Measurements from ENCODE around the gene TCAF1.

Gene TCAF1

DNA sequence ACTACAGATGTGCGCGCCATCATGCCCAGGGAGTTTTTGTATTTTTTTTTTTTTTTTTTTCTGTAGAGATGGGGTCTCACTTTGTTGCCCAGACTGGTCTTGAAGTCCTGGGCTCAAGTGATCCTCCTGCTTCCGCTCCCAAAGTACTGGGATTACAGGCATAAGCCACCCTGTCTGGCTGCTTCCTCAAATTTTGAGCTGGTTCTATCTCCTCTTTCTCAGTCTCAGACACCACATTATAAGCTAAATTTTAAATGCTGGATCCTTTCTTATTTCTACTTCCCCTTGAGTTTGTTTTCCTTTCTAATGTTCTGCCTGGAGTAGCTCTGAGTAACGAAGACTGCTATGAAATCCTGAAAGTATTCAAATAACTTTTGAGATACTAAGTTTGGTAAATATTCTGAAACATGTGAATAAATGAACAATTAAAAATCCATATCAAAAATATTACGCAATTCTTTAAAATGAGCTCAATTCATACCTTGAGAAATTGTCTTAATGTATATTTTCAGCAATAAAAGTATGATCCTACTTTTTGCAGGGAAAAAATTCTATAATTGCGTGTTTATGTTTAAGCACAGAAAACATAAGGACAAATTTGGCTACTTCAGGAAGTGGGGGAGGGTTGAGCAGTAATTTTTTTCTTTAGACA is 15.0 kb downstream of the TCAF1 start:
- no peaks in the 10 kb centered on the region for H3K27me3 ChIP-seq (replicated peaks; ENCODE audit: insufficient read depth, low read length)
- H3K79me2 ChIP-seq (ENCODE audit: low read length): peaks cover 10% of the 10 kb centered on the region; the same call in 1 of the 2 replicates
- no peaks in the 10 kb centered on the region for H3K36me3 ChIP-seq (replicated peaks; ENCODE audit: insufficient read depth, low read length)
- no peaks in the 10 kb centered on the region for H3F3A ChIP-seq (ENCODE audit: insufficient read depth, low read length)
- no peak overlapping the region for H2AFZ ChIP-seq (ENCODE audit: low read length)
- H3K4me3 ChIP-seq (ENCODE audit: low read length): no peak overlapping the region
- no peak for DNase-seq
- no peak overlapping the region for H3K4me2 ChIP-seq (ENCODE audit: low read depth, low read length)
- H4K20me1 ChIP-seq (ENCODE audit: insufficient read depth, low read length): no peaks in the 10 kb centered on the region
- H3K9ac ChIP-seq (ENCODE audit: low read length): no peak overlapping the region
- H3K4me1 ChIP-seq (ENCODE audit: low read length): no peaks in the 10 kb centered on the region
- H3K9me2 ChIP-seq (replicated peaks; ENCODE audit: insufficient read depth, low read length): no peaks in the 10 kb centered on the region
- H3K9me3 ChIP-seq (replicated peaks; ENCODE audit: insufficient read depth, low read length): no peaks in the 10 kb centered on the region
- TF ChIP-seq, protein P1, sequence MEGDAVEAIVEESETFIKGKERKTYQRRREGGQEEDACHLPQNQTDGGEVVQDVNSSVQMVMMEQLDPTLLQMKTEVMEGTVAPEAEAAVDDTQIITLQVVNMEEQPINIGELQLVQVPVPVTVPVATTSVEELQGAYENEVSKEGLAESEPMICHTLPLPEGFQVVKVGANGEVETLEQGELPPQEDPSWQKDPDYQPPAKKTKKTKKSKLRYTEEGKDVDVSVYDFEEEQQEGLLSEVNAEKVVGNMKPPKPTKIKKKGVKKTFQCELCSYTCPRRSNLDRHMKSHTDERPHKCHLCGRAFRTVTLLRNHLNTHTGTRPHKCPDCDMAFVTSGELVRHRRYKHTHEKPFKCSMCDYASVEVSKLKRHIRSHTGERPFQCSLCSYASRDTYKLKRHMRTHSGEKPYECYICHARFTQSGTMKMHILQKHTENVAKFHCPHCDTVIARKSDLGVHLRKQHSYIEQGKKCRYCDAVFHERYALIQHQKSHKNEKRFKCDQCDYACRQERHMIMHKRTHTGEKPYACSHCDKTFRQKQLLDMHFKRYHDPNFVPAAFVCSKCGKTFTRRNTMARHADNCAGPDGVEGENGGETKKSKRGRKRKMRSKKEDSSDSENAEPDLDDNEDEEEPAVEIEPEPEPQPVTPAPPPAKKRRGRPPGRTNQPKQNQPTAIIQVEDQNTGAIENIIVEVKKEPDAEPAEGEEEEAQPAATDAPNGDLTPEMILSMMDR (IDR thresholded peaks at IDR 0.05; ENCODE audit: low read length): no peak
- TF ChIP-seq EZH2 (optimal IDR thresholded peaks at IDR 0.05; ENCODE audit: low read depth, low read length) (no peak), EZH2phosphoT487 (IDR thresholded peaks at IDR 0.05; ENCODE audit: low read length) (no peak)
- H3K27ac ChIP-seq (ENCODE audit: low read length): no peak overlapping the region

DNA sequence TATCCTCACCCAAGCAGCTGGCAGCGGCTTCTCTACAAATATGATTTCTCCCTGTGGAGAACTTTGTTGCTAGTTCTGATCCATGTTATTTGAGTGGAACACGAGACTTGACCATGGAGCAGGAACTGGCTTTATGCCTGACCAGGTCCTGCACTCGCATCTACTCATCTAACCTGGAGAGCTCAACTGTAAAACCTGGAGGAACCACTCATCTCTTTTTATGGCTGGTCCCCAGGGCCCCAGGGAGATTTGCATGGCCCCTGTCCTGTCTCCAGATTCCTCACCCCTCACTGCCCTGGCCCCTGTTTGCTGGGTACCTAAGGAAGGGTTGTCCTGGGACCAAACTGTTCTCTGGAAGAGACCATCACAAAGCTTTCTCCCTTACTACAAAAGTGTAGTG is 16.0 kb downstream of the TCAF1 start:
- no peak for DNase-seq
- H3F3A ChIP-seq (ENCODE audit: insufficient read depth, low read length): no peaks in the 10 kb centered on the region
- H3K27me3 ChIP-seq (replicated peaks; ENCODE audit: insufficient read depth, low read length): no peaks in the 10 kb centered on the region
- no peak overlapping the region for H3K27ac ChIP-seq (ENCODE audit: low read length)
- H2AFZ ChIP-seq (ENCODE audit: low read length): no peak overlapping the region
- H3K79me2 ChIP-seq (ENCODE audit: low read length): peaks cover 4% of the 10 kb centered on the region; the same call in 1 of the 2 replicates
- H3K4me1 ChIP-seq (ENCODE audit: low read length): no peaks in the 10 kb centered on the region
- no peak for TF ChIP-seq EZH2phosphoT487 (IDR thresholded peaks at IDR 0.05; ENCODE audit: low read length)
- no peak for TF ChIP-seq EZH2 (optimal IDR thresholded peaks at IDR 0.05; ENCODE audit: low read depth, low read length)
- TF ChIP-seq, protein P1 (IDR thresholded peaks at IDR 0.05; ENCODE audit: low read length): no peak
- no peaks in the 10 kb centered on the region for H3K36me3 ChIP-seq (replicated peaks; ENCODE audit: insufficient read depth, low read length)
- H3K9me3 ChIP-seq (replicated peaks; ENCODE audit: insufficient read depth, low read length): no peaks in the 10 kb centered on the region
- no peaks in the 10 kb centered on the region for H4K20me1 ChIP-seq (ENCODE audit: insufficient read depth, low read length)
- H3K4me3 ChIP-seq (ENCODE audit: low read length): no peak overlapping the region
- H3K9me2 ChIP-seq (replicated peaks; ENCODE audit: insufficient read depth, low read length): no peaks in the 10 kb centered on the region
- no peak overlapping the region for H3K9ac ChIP-seq (ENCODE audit: low read length)
- no peak overlapping the region for H3K4me2 ChIP-seq (ENCODE audit: low read depth, low read length)

DNA sequence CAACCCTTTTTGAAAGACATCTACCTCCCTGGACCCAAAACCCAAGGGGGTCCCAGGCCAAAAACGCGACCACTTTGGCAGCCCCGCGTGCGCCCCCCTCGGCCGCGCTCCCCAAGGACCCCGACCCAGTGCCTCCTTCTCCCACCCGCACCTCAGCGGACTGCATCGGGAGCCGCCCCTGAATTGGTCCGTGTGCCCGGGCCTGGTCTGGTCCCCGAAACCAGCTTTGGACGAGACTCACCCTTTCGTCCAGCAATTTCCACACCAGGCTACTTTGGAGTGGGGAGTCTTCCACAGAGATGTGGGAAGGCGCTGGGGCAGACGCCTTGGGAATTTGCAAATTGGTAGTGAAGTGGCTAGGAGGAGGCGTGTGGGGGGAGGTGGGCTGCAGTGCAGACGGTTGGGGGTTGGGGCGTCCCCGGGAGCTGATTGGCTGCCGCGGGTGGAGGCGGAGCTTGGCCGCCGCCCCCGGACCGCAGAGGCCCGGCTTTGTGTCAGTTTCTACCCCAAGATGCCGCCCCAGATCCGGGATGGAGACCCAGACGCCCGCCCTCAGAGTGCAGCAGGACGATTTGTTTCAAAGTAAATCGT is 16.9 kb downstream of the TCAF1 start:
- H4K20me1 ChIP-seq (ENCODE audit: insufficient read depth, low read length): no peaks in the 10 kb centered on the region
- H2AFZ ChIP-seq (ENCODE audit: low read length): 0 out of 2 replicates have a peak overlapping the region, but pooled peaks have one; percentile 9
- H3K9me3 ChIP-seq (replicated peaks; ENCODE audit: insufficient read depth, low read length): no peaks in the 10 kb centered on the region
- H3K4me1 ChIP-seq (ENCODE audit: low read length): no peaks in the 10 kb centered on the region
- H3K9me2 ChIP-seq (replicated peaks; ENCODE audit: insufficient read depth, low read length): no peaks in the 10 kb centered on the region
- no peaks in the 10 kb centered on the region for H3K36me3 ChIP-seq (replicated peaks; ENCODE audit: insufficient read depth, low read length)
- TF ChIP-seq, protein P1 (IDR thresholded peaks at IDR 0.05; ENCODE audit: low read length): no peak
- no peak for TF ChIP-seq EZH2phosphoT487 (IDR thresholded peaks at IDR 0.05; ENCODE audit: low read length)
- TF ChIP-seq EZH2 (optimal IDR thresholded peaks at IDR 0.05; ENCODE audit: low read depth, low read length): no peak
- H3K27ac ChIP-seq (ENCODE audit: low read length): no peak overlapping the region
- DNase-seq: no peak
- H3K79me2 ChIP-seq (ENCODE audit: low read length): peaks cover 4% of the 10 kb centered on the region; the same call in 1 of the 2 replicates
- no peak overlapping the region; the same call in 1 of the 2 replicates for H3K9ac ChIP-seq (ENCODE audit: low read length)
- no peaks in the 10 kb centered on the region for H3F3A ChIP-seq (ENCODE audit: insufficient read depth, low read length)
- H3K27me3 ChIP-seq (replicated peaks; ENCODE audit: insufficient read depth, low read length): no peaks in the 10 kb centered on the region
- H3K4me2 ChIP-seq (ENCODE audit: low read depth, low read length): peak overlapping the region; percentile 28; the same call in 1 of the 2 replicates
- peak overlapping the region; percentile 45 for H3K4me3 ChIP-seq (ENCODE audit: low read length)
